Mesenchymal stem cell (in vitro differentiated cells and primary cell): ENCODE results near the gene PDE8B.

Experiments used
- DNase-seq: peaks from one replicate; pipeline ENCODE4 v3.0.0-alpha.2; 2013
- H2AFZ ChIP-seq: one replicate; pipeline ENCODE4 v1.6.1; 2013; ENCODE audit warnings: low read depth, mild to moderate bottlenecking, control low read depth, inconsistent platforms, low read length, moderate library complexity
- H2AK5ac ChIP-seq: 2 replicates; pipeline ENCODE4 v1.6.1; 2013; ENCODE audit warnings: low read length, moderate library complexity, mild to moderate bottlenecking, inconsistent platforms; ENCODE audit not compliant: severe bottlenecking
- H2BK120ac ChIP-seq: one replicate; pipeline ENCODE4 v1.6.1; 2013; ENCODE audit warnings: low read depth, mild to moderate bottlenecking, inconsistent platforms, low read length, moderate library complexity
- H2BK12ac ChIP-seq, 2 experiments: one replicate each; pipeline ENCODE4 v1.6.1; 2013; ENCODE audit warnings: inconsistent platforms in 2 of 2, low read length in 2 of 2, mild to moderate bottlenecking in 2 of 2, moderate library complexity in 2 of 2, control low read depth in 1 of 2
- H2BK15ac ChIP-seq: one replicate; pipeline ENCODE4 v1.6.1; 2013; ENCODE audit warnings: mild to moderate bottlenecking, low read depth, inconsistent platforms; ENCODE audit not compliant: poor library complexity, severe bottlenecking
- H2BK5ac ChIP-seq: 2 replicates; pipeline ENCODE4 v1.6.1; 2013; ENCODE audit warnings: low read depth, mild to moderate bottlenecking, low read length, control low read depth, inconsistent platforms; ENCODE audit not compliant: poor library complexity, severe bottlenecking
- H3K14ac ChIP-seq, 2 experiments: one replicate each; pipeline ENCODE4 v1.6.1; 2013; ENCODE audit warnings: inconsistent platforms in 2 of 2, low read length in 2 of 2, control low read depth in 1 of 2, mild to moderate bottlenecking in 1 of 2, moderate library complexity in 1 of 2
- H3K18ac ChIP-seq, 2 experiments: one replicate each; pipeline ENCODE4 v1.6.1; 2013; ENCODE audit warnings: inconsistent platforms in 2 of 2, low read length in 2 of 2, control low read depth in 1 of 2, low read depth in 1 of 2, mild to moderate bottlenecking in 1 of 2
- H3K23ac ChIP-seq, 2 experiments: one replicate each; pipeline ENCODE4 v1.6.1; 2013; ENCODE audit warnings: inconsistent platforms in 2 of 2, low read length in 2 of 2, mild to moderate bottlenecking in 2 of 2, moderate library complexity in 2 of 2, control low read depth in 1 of 2
- H3K27ac ChIP-seq: 2 replicates; pipeline ENCODE4 v1.5.1; 2013; ENCODE audit warnings: mild to moderate bottlenecking, moderate library complexity, low read length, control low read depth, inconsistent platforms; ENCODE audit not compliant: poor library complexity, severe bottlenecking
- H3K27me3 ChIP-seq, 2 experiments: 2 replicates each; pipeline versions ENCODE4 v1.6.1 to v1.7.0; 2013; ENCODE audit warnings: low read length in 2 of 2, mild to moderate bottlenecking in 2 of 2, moderate library complexity in 2 of 2, control low read depth in 1 of 2, inconsistent platforms in 1 of 2; ENCODE audit not compliant: control insufficient read depth in 1 of 2, insufficient read depth in 1 of 2
- H3K36me3 ChIP-seq, 2 experiments: 2 replicates each; pipeline versions ENCODE4 v1.6.1 to v1.7.0; 2013; ENCODE audit warnings: low read length in 2 of 2, control low read depth in 1 of 2, inconsistent platforms in 1 of 2, low read depth in 1 of 2, mild to moderate bottlenecking in 1 of 2; ENCODE audit not compliant: insufficient read depth in 2 of 2, control insufficient read depth in 1 of 2
- H3K4ac ChIP-seq, 2 experiments: one replicate each; pipeline ENCODE4 v1.6.1; 2013; ENCODE audit warnings: inconsistent platforms in 2 of 2, low read length in 2 of 2, mild to moderate bottlenecking in 2 of 2, moderate library complexity in 2 of 2, control low read depth in 1 of 2, low read depth in 1 of 2
- H3K4me1 ChIP-seq: 2 replicates; pipeline ENCODE4 v1.6.1; 2013; ENCODE audit warnings: low read depth, low read length, control low read depth; ENCODE audit not compliant: control insufficient read depth, insufficient read depth
- H3K4me2 ChIP-seq: 2 replicates; pipeline ENCODE4 v1.6.1; 2013; ENCODE audit warnings: low read length, mild to moderate bottlenecking, inconsistent platforms; ENCODE audit not compliant: poor library complexity, severe bottlenecking
- H3K4me3 ChIP-seq, 2 experiments: 2 replicates each; pipeline versions ENCODE4 v1.5.1 to v1.7.0; 2013; ENCODE audit warnings: low read length in 2 of 2, mild to moderate bottlenecking in 2 of 2, control low read depth in 1 of 2, low read depth in 1 of 2; ENCODE audit not compliant: insufficient read depth in 1 of 2
- H3K79me1 ChIP-seq: replicated peaks from 2 replicates; pipeline ENCODE4 v1.6.1; 2013; ENCODE audit warnings: mild to moderate bottlenecking, control low read depth, low read length, inconsistent platforms; ENCODE audit not compliant: poor library complexity, severe bottlenecking
- H3K9ac ChIP-seq: 2 replicates; pipeline ENCODE4 v1.7.0; 2013; ENCODE audit warnings: mild to moderate bottlenecking, low read length, moderate library complexity
- H3K9me3 ChIP-seq: 2 replicates; pipeline ENCODE4 v1.7.0; 2013; ENCODE audit warnings: mild to moderate bottlenecking, low read length; ENCODE audit not compliant: control insufficient read depth
- H4K8ac ChIP-seq: one replicate; pipeline ENCODE4 v1.6.1; 2013; ENCODE audit warnings: inconsistent platforms, mild to moderate bottlenecking, low read length, moderate library complexity
- H4K91ac ChIP-seq: one replicate; pipeline ENCODE4 v1.6.1; 2013; ENCODE audit warnings: mild to moderate bottlenecking, low read length, inconsistent platforms
- WGBS: methylation state at CpG from one replicate; pipeline ENCODE4 v1.1.7; 2013; ENCODE audit warnings: mixed read lengths; 5-methylcytosine and 5-hydroxymethylcytosine counted together

Gene PDE8B

GRCh38 chr5:77221115-77221514 is 10.6 kb downstream of the PDE8B start:
- H3K18ac ChIP-seq, result no peak overlapping the region
- no peak overlapping the region for H3K4me3 ChIP-seq
- H3K23ac ChIP-seq, result no peak overlapping the region
- no peak overlapping the region for H2BK15ac ChIP-seq
- H3K27ac ChIP-seq, result no peak overlapping the region
- H4K8ac ChIP-seq, result no peak overlapping the region
- WGBS, result 89% methylated on average over 3 of the region's 3 CpGs
- H3K9ac ChIP-seq, result no peak overlapping the region
- H4K91ac ChIP-seq, result no peak overlapping the region
- H3K4me2 ChIP-seq, result no peak overlapping the region
- H3K27me3 ChIP-seq, result peaks cover 38 to 43% of the 10 kb centered on the region in 2 experiments
- H3K4ac ChIP-seq, result no peak overlapping the region
- no peak overlapping the region for H2AFZ ChIP-seq
- no peak overlapping the region for H3K14ac ChIP-seq
- H3K79me1 ChIP-seq, result no peaks in the 10 kb centered on the region
- H2BK12ac ChIP-seq, result no peak overlapping the region
- no peaks in the 10 kb centered on the region for H3K36me3 ChIP-seq
- no peaks in the 10 kb centered on the region for H3K4me1 ChIP-seq
- DNase-seq, result no peak
- H2BK5ac ChIP-seq, result no peak overlapping the region
- H2BK120ac ChIP-seq, result no peak overlapping the region
- no peaks in the 10 kb centered on the region for H3K9me3 ChIP-seq
- H2AK5ac ChIP-seq, result no peak overlapping the region

GRCh38 chr5:77222722-77223121 is 12.2 kb downstream of the PDE8B start:
- Histone ChIP-seq H4K8ac (no peak overlapping the region), H3K4me3 (no peak overlapping the region), H3K27me3 (peaks cover 38 to 43% of the 10 kb centered on the region in 2 experiments), H2BK5ac (no peak overlapping the region), H2AK5ac (no peak overlapping the region), H2AFZ (no peak overlapping the region), H2BK12ac (no peak overlapping the region), H4K91ac (no peak overlapping the region), H3K27ac (no peak overlapping the region), H3K79me1 (no peaks in the 10 kb centered on the region), H3K18ac (no peak overlapping the region), H3K36me3 (no peaks in the 10 kb centered on the region), H3K23ac (no peak overlapping the region), H3K4ac (no peak overlapping the region), H3K14ac (no peak overlapping the region), H3K4me1 (no peaks in the 10 kb centered on the region), H2BK15ac (no peak overlapping the region), H3K9me3 (no peaks in the 10 kb centered on the region), H3K4me2 (no peak overlapping the region), H2BK120ac (no peak overlapping the region), H3K9ac (no peak overlapping the region)
- no peak for DNase-seq
- 82% methylated on average over 1 of the region's 1 CpG for WGBS

GRCh38 chr5:77223653-77224052 is 13.2 kb downstream of the PDE8B start:
- Histone ChIP-seq H3K23ac (no peak overlapping the region), H2BK12ac (peak overlapping the region in 1 of 2 experiments; percentile 3), H2AK5ac (no peak overlapping the region), H3K27ac (no peak overlapping the region), H3K14ac (no peak overlapping the region), H3K18ac (no peak overlapping the region), H4K8ac (no peak overlapping the region), H3K4me1 (no peaks in the 10 kb centered on the region), H3K9me3 (no peaks in the 10 kb centered on the region), H2AFZ (no peak overlapping the region), H2BK5ac (no peak overlapping the region), H3K36me3 (no peaks in the 10 kb centered on the region), H3K4me2 (no peak overlapping the region), H3K9ac (no peak overlapping the region), H3K27me3 (peaks cover 48 to 52% of the 10 kb centered on the region in 2 experiments), H2BK120ac (no peak overlapping the region), H3K4ac (peak overlapping the region in 1 of 2 experiments; percentile 35), H3K4me3 (no peak overlapping the region), H4K91ac (no peak overlapping the region), H3K79me1 (no peaks in the 10 kb centered on the region), H2BK15ac (no peak overlapping the region)
- WGBS, result 100% methylated on average over 1 of the region's 4 CpGs
- no peak for DNase-seq

DNA sequence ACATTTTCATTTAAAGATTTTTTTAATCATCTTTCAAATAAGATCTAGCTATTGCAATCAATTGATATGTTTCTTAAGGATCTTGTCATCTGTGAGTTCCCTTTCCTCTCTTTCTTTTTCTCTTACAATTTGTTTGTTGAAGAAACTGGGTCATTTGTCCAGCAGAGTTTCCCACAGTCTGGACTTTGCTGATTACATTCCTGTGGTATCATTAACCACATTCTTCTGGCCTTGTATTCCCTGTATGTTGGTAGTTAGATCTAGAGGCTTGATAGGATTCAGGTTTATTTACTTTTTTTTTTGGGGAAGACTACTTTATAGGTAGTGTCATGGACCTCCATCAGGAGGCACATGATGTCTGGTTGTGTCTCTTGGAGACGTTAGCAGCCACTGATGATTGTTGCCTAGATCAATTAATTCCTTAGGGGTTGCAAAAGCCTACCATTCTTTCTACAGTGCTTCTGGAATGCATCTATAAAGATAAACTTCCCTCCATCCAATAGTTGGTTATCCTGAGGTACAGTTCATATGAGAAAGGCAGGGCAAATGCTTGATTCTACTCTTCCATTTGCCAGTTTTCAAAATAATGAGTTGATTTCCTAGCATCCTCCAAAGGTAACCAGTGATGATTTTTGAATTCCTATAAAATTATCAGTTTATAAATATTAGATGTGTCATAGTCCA is 14.3 kb downstream of the PDE8B start:
- 0% methylated on average over 1 of the region's 1 CpG for WGBS
- Histone ChIP-seq H2BK5ac (no peak overlapping the region), H3K4me2 (no peak overlapping the region), H3K4ac (no peak overlapping the region), H3K23ac (no peak overlapping the region), H2BK15ac (no peak overlapping the region), H3K14ac (no peak overlapping the region), H2BK12ac (no peak overlapping the region), H3K4me1 (no peaks in the 10 kb centered on the region), H3K18ac (no peak overlapping the region), H3K79me1 (no peaks in the 10 kb centered on the region), H3K27me3 (peaks cover 38 to 53% of the 10 kb centered on the region in 2 experiments), H3K9me3 (no peaks in the 10 kb centered on the region), H4K8ac (no peak overlapping the region), H2BK120ac (no peak overlapping the region), H2AK5ac (no peak overlapping the region), H2AFZ (no peak overlapping the region), H3K27ac (no peak overlapping the region), H3K9ac (no peak overlapping the region), H3K4me3 (no peak overlapping the region), H3K36me3 (no peaks in the 10 kb centered on the region), H4K91ac (no peak overlapping the region)
- peak; percentile 93 for DNase-seq
